OCI-LY7 (cell line): ENCODE results near the gene NPY2R. TPM values are rescaled to one million over a fixed set of nuclear protein-coding genes. Genes with fewer than 3 reads are reported as not detected.

Experiments used
- Bru-seq: library from RNA; stranded (reverse); fragments of 400-500 nt; gene quantifications from one replicate; lab custom pipeline; 2021; lab: Mats Ljungman, UMichigan
- BruChase-seq, 2 experiments: library from RNA; stranded (reverse); fragments of 400-500 nt; gene quantifications; one replicate each; lab custom pipeline; 2021; lab: Mats Ljungman, UMichigan
- BruUV-seq: library from RNA; stranded (reverse); fragments of 400-500 nt; replicated peaks from 2 replicates; lab custom pipeline; 2021; lab: Mats Ljungman, UMichigan
- CTCF ChIA-PET: fragments of 300-600 bp; sonication (Branson Sonifier 250); formaldehyde crosslinking; loops from one replicate; lab custom pipeline; 2022; ENCODE audit warnings: antibody characterized with exemption; ENCODE audit not compliant: unreplicated experiment; lab: Charles Lee
- POLR2A ChIA-PET: fragments of 300-600 bp; sonication (Branson Sonifier 250); formaldehyde crosslinking; loops from one replicate; lab custom pipeline; 2022; ENCODE audit warnings: antibody characterized with exemption; lab: Charles Lee
- DNase-seq: peaks from one replicate; pipeline ENCODE4 v3.0.0-alpha.2; 2015; ENCODE audit warnings: low spot score
- H2AFZ ChIP-seq: fragments of 200-600 bp; sonication (generic), shearing (Covaris generic); 2 replicates; pipeline ENCODE4 v1.6.1; 2014; ENCODE audit warnings: mild to moderate bottlenecking, antibody characterized with exemption, low read length, moderate library complexity
- H3K27ac ChIP-seq: fragments of 200-600 bp; sonication (generic); 2 replicates; pipeline ENCODE4 v1.5.1; 2014; ENCODE audit warnings: mixed run types, low read depth, mild to moderate bottlenecking, moderate library complexity, low read length, inconsistent platforms; ENCODE audit not compliant: poor library complexity, severe bottlenecking
- H3K36me3 ChIP-seq: fragments of 200-600 bp; sonication (generic); 2 replicates; pipeline ENCODE4 v1.6.1; 2014; ENCODE audit warnings: mild to moderate bottlenecking, antibody characterized with exemption, low read length, moderate library complexity, mixed read lengths; ENCODE audit not compliant: insufficient read depth
- H3K4me1 ChIP-seq: fragments of 200-600 bp; sonication (generic); 2 replicates; pipeline ENCODE4 v1.5.1; 2014; ENCODE audit warnings: mild to moderate bottlenecking, low read length; ENCODE audit not compliant: insufficient read depth, poor library complexity, severe bottlenecking
- H3K4me2 ChIP-seq: fragments of 200-600 bp; sonication (generic); 2 replicates; pipeline ENCODE4 v1.6.1; 2014; ENCODE audit warnings: mild to moderate bottlenecking, low read length
- H3K4me3 ChIP-seq: fragments of 200-600 bp; sonication (generic); 2 replicates; pipeline ENCODE4 v1.5.1; 2014; ENCODE audit warnings: mild to moderate bottlenecking, low read depth, low read length; ENCODE audit not compliant: poor library complexity, severe bottlenecking
- H3K79me2 ChIP-seq: fragments of 200-600 bp; sonication (generic); 2 replicates; pipeline ENCODE4 v1.6.1; 2016; ENCODE audit warnings: low read depth, mild to moderate bottlenecking, low read length, moderate library complexity, mixed read lengths; ENCODE audit not compliant: insufficient read depth
- H3K9me2 ChIP-seq: fragments of 200-600 bp; sonication (generic); 2 replicates; pipeline ENCODE4 v1.6.1; 2016; ENCODE audit warnings: mild to moderate bottlenecking, low read length, mixed read lengths; ENCODE audit not compliant: insufficient read depth
- H3K9me3 ChIP-seq: fragments of 200-600 bp; sonication (generic); 2 replicates; pipeline ENCODE4 v1.6.1; 2014; ENCODE audit warnings: mild to moderate bottlenecking, mixed run types, low read length, mixed read lengths
- H4K20me1 ChIP-seq: fragments of 200-600 bp; sonication (generic); 2 replicates; pipeline ENCODE4 v1.6.1; 2014; ENCODE audit warnings: mild to moderate bottlenecking, antibody characterized with exemption, low read length, moderate library complexity, mixed read lengths; ENCODE audit not compliant: insufficient read depth
- EZH2phosphoT487 ChIP-seq: fragments of 200-600 bp; sonication (generic); IDR thresholded peaks from 2 replicates; pipeline ENCODE4 v1.6.1; 2018; ENCODE audit warnings: low read depth, borderline replicate concordance, mild to moderate bottlenecking, mixed run types, antibody characterized with exemption, low read length, moderate library complexity, mixed read lengths
- intact Hi-C: fragments of 100-400 bp; cut with micrococcal nuclease; formaldehyde crosslinking; loops from one replicate; pipeline ENCODE4 v1.10.0; 2022; ENCODE audit not compliant: unreplicated experiment
- long read RNA-seq: library from polyadenylated mRNA; stranded (forward); transcript quantifications from one replicate; pipeline ENCODE4 v2.0.0, GENCODE V29; 2022
- total RNA-seq, 2 experiments: library from RNA; depleted of rRNA in 1 of 2; stranded (reverse); fragments of >200 nt in 1 of 2; shearing (Covaris generic) in 1 of 2; gene quantifications; 2 replicates each; pipeline ENCODE4 v1.2.3, GENCODE V29; 2014 to 2022
- TF ChIP-seq, protein P1 (sequence below): fragments of 200-600 bp; sonication (generic); conservative IDR thresholded peaks from 2 replicates; pipeline ENCODE4 v1.5.1; 2014; ENCODE audit warnings: mild to moderate bottlenecking, antibody characterized with exemption, low read length, moderate library complexity, mixed read lengths

The NPY2R gene
- total RNA-seq (2014; rRNA removed; shearing (Covaris generic)) (not detected in 2 replicates), total RNA-seq (2022) (not detected in 2 replicates), Bru-seq, nascent RNA (not detected), BruChase-seq, experiment 1, labeled RNA remaining after a 6-hour chase (not detected), BruChase-seq, experiment 2, labeled RNA remaining after a 2-hour chase (not detected)
- long read RNA-seq, result 0 reads

DNA sequence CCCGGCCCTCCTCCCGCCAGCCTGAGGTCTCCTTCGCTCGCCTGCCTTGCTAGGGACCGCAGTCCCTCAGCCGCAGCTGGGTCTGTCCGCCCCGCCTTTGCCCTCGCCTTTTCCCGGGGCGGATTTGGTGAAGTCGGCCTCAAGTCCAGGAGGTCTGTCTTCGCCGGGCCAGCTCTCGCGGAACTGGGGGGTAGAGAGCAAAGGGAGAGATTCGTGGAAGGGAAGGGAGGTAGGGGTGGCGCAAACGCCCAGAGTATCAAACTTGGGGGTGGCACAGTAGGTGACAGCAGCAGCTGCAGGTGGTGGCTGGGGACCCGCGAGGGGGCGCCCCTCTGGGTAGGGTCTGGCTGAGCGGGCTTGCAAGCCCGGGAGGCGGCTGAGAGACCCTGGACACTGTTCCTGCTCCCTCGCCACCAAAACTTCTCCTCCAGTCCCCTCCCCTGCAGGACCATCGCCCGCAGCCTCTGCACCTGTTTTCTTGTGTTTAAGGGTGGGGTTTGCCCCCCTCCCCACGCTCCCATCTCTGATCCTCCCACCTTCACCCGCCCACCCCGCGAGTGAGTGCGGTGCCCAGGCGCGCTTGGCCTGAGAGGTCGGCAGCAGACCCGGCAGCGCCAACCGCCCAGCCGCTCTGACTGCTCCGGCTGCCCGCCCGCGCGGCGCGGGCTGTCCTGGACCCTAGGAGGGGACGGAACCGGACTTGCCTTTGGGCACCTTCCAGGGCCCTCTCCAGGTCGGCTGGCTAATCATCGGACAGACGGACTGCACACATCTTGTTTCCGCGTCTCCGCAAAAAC, at the start of gene NPY2R:
TSS of gene NPY2R (plus strand) at position 379 of the 797 bp plus-strand sequence. CDS start 5,304 bp downstream, outside the sequence.
- Histone ChIP-seq H3K27ac (no peak within 1 kb of the TSS), H3K36me3 (no peaks in the 10 kb centered on the region), H4K20me1 (no peaks in the 10 kb centered on the region), H3K4me1 (no peaks in the 10 kb centered on the region), H3K4me3 (no peak within 1 kb of the TSS), H3K9me3 (no peaks in the 10 kb centered on the region), H2AFZ (no peak within 1 kb of the TSS), H3K4me2 (no peak within 1 kb of the TSS), H3K79me2 (no peaks in the 10 kb centered on the region), H3K9me2 (no peaks in the 10 kb centered on the region)
- POLR2A ChIA-PET, result no interaction called here
- intact Hi-C loops, result no loop called here
- no peak for DNase-seq
- no TSS peak for BruUV-seq
- TF ChIP-seq, protein P1, sequence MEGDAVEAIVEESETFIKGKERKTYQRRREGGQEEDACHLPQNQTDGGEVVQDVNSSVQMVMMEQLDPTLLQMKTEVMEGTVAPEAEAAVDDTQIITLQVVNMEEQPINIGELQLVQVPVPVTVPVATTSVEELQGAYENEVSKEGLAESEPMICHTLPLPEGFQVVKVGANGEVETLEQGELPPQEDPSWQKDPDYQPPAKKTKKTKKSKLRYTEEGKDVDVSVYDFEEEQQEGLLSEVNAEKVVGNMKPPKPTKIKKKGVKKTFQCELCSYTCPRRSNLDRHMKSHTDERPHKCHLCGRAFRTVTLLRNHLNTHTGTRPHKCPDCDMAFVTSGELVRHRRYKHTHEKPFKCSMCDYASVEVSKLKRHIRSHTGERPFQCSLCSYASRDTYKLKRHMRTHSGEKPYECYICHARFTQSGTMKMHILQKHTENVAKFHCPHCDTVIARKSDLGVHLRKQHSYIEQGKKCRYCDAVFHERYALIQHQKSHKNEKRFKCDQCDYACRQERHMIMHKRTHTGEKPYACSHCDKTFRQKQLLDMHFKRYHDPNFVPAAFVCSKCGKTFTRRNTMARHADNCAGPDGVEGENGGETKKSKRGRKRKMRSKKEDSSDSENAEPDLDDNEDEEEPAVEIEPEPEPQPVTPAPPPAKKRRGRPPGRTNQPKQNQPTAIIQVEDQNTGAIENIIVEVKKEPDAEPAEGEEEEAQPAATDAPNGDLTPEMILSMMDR, result no peak
- TF ChIP-seq EZH2phosphoT487, result no peak
- CTCF ChIA-PET, result no interaction called here

DNA sequence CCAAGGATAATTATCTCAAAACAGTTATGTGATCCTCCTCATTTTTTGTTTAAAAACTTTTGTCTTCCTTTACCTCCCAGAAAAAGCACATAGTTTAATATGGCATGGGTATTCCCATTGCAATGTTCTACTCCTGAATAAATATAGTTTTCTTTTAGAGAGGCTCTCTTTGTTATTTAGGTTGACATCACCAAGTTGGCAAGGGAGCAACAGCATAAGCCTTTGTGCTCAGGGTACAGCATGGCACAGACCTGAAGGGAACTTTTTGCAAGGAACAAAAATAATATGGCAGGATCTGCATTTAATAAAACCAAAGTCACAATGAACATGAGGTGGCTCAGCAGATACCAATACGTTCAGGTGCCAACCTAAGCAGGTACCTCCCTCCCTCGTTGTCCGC, 47.1 kb upstream of the NPY2R start:
- CTCF ChIA-PET, result no interaction called here
- no peaks in the 10 kb centered on the region for H4K20me1 ChIP-seq
- H3K36me3 ChIP-seq, result no peaks in the 10 kb centered on the region
- no peaks in the 10 kb centered on the region for H3K4me1 ChIP-seq
- H3K79me2 ChIP-seq, result no peaks in the 10 kb centered on the region
- H3K9me2 ChIP-seq, result no peaks in the 10 kb centered on the region
- TF ChIP-seq, protein P1, result no peak
- no peak for TF ChIP-seq EZH2phosphoT487
- H3K27ac ChIP-seq, result no peak overlapping the region
- no peak overlapping the region for H3K4me2 ChIP-seq
- H3K9me3 ChIP-seq, result no peaks in the 10 kb centered on the region
- H2AFZ ChIP-seq, result no peak overlapping the region
- intact Hi-C loops, result no loop called here
- no peak for DNase-seq
- BruUV-seq, result no TSS peak
- POLR2A ChIA-PET, result interaction anchor here (0.6 kb wide), 2 partner anchors 50 to 258 kb away, joined by 3 read pairs; no protein-coding TSS in a partner anchor
- H3K4me3 ChIP-seq, result no peak overlapping the region

DNA sequence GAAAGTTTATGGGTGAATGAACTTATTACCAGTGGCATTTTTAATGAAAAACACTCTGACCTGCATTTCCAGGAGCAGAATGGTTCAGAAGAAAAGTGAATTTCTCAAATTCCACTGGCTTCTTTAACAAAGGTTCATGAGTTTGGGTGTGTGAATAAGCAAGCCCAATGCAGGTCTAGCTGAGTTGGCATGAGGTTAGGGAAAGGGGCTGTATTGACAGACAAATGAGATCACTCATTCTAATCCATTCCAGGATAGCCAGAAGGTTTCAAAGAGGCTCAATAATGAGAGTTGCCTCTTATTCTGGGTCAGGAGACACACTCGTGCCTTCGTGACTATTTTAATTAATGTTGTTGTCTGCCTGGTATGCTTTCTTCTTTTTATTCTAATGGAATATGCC, 43.7 kb upstream of the NPY2R start:
- Histone ChIP-seq H3K9me2 (no peaks in the 10 kb centered on the region), H4K20me1 (no peaks in the 10 kb centered on the region), H3K4me3 (no peak overlapping the region), H3K79me2 (no peaks in the 10 kb centered on the region), H3K36me3 (no peaks in the 10 kb centered on the region), H3K9me3 (no peaks in the 10 kb centered on the region), H3K4me1 (no peaks in the 10 kb centered on the region), H3K4me2 (no peak overlapping the region), H2AFZ (no peak overlapping the region), H3K27ac (no peak overlapping the region)
- CTCF ChIA-PET, result no interaction called here
- POLR2A ChIA-PET, result no interaction called here
- no peak for DNase-seq
- no TSS peak for BruUV-seq
- intact Hi-C loops, result no loop called here
- no peak for TF ChIP-seq EZH2phosphoT487
- TF ChIP-seq, protein P1, result no peak
